IMR-90 (cell line): Measurements from ENCODE around the gene SNAP91. TPM values are rescaled to one million over a fixed set of nuclear protein-coding genes. Genes with fewer than 3 reads are reported as not detected.

Source experiments
- ATAC-seq: fragments of 200-7000 bp; cut with Tn5 transposase; 2 replicates; pipeline ENCODE4 v1.9.1; 2020; ENCODE audit warnings: low read depth, mild to moderate bottlenecking, moderate library complexity
- BruUV-seq: library from RNA; stranded (reverse); fragments of 400-500 nt; replicated peaks from 2 replicates; lab custom pipeline; 2021; lab: Mats Ljungman, UMichigan
- CTCF ChIA-PET: fragments of 300-600 bp; formaldehyde crosslinking; extraction: SDS; loops from one replicate; lab custom pipeline; 2021; ENCODE audit warnings: antibody characterized with exemption; lab: Yijun Ruan, JAX
- POLR2A ChIA-PET: fragments of 300-600 bp; sonication (Branson Sonifier 250); formaldehyde crosslinking; loops from one replicate; lab custom pipeline; 2022; ENCODE audit warnings: antibody characterized with exemption; ENCODE audit not compliant: unreplicated experiment; lab: Charles Lee
- DNase-seq: peaks from one replicate; pipeline ENCODE4 v3.0.0; 2013
- H2AFZ ChIP-seq: replicated peaks from 2 replicates; pipeline ENCODE3; 2013; ENCODE audit warnings: low read length, mild to moderate bottlenecking; ENCODE audit not compliant: poor library complexity
- H2AK5ac ChIP-seq: 2 replicates; pipeline ENCODE4 v1.6.1; 2013; ENCODE audit warnings: low read depth, low read length, inconsistent platforms
- H2AK9ac ChIP-seq: replicated peaks from 2 replicates; pipeline ENCODE3; 2013; ENCODE audit warnings: mild to moderate bottlenecking, low read depth, low read length, moderate library complexity; ENCODE audit not compliant: poor library complexity
- H2BK120ac ChIP-seq: 2 replicates; pipeline ENCODE4 v1.6.1; 2013; ENCODE audit warnings: low read depth, low read length, inconsistent platforms
- H2BK15ac ChIP-seq: 3 replicates; pipeline ENCODE4 v1.6.1; 2013; ENCODE audit warnings: low read depth, low read length, inconsistent platforms
- H2BK20ac ChIP-seq: 2 replicates; pipeline ENCODE4 v1.6.1; 2013; ENCODE audit warnings: low read depth, mild to moderate bottlenecking, inconsistent platforms, low read length, moderate library complexity
- H2BK5ac ChIP-seq: 2 replicates; pipeline ENCODE4 v1.6.1; 2013; ENCODE audit warnings: mild to moderate bottlenecking, low read depth, low read length, inconsistent platforms; ENCODE audit not compliant: poor library complexity, severe bottlenecking
- H3K14ac ChIP-seq: replicated peaks from 2 replicates; pipeline ENCODE4 v1.6.1; 2013; ENCODE audit warnings: low read depth, low read length, inconsistent platforms
- H3K18ac ChIP-seq: 2 replicates; pipeline ENCODE4 v1.6.1; 2013; ENCODE audit warnings: low read depth, low read length, control low read depth
- H3K23ac ChIP-seq: 2 replicates; pipeline ENCODE4 v1.6.1; 2013; ENCODE audit warnings: low read depth, low read length, inconsistent platforms
- H3K27ac ChIP-seq: 2 replicates; pipeline ENCODE4 v1.5.1; 2013; ENCODE audit warnings: mild to moderate bottlenecking, control low read depth, low read length; ENCODE audit not compliant: insufficient read depth
- H3K27me3 ChIP-seq: 2 replicates; pipeline ENCODE4 v1.6.1; 2013; ENCODE audit warnings: low read length; ENCODE audit not compliant: control insufficient read depth, insufficient read depth
- H3K36me3 ChIP-seq: 2 replicates; pipeline ENCODE4 v1.6.1; 2013; ENCODE audit warnings: low read length, mixed read lengths; ENCODE audit not compliant: control insufficient read depth, insufficient read depth
- H3K4ac ChIP-seq: 2 replicates; pipeline ENCODE4 v1.6.1; 2013; ENCODE audit warnings: low read depth, low read length, inconsistent platforms
- H3K4me1 ChIP-seq: 2 replicates; pipeline ENCODE4 v1.6.1; 2013; ENCODE audit warnings: low read length, mixed read lengths; ENCODE audit not compliant: control insufficient read depth, insufficient read depth
- H3K4me2 ChIP-seq: 2 replicates; pipeline ENCODE4 v1.6.1; 2013; ENCODE audit warnings: low read depth, mild to moderate bottlenecking, control low read depth, low read length, moderate library complexity
- H3K4me3 ChIP-seq: 2 replicates; pipeline ENCODE4 v1.5.1; 2013; ENCODE audit warnings: low read depth, mild to moderate bottlenecking, control low read depth, low read length, moderate library complexity; ENCODE audit not compliant: insufficient read depth
- H3K56ac ChIP-seq: 2 replicates; pipeline ENCODE4 v1.6.1; 2013; ENCODE audit warnings: low read length, inconsistent platforms; ENCODE audit not compliant: insufficient read depth; ENCODE audit errors: extremely low read depth
- H3K79me1 ChIP-seq, 2 experiments: 2 replicates each; pipeline ENCODE4 v1.6.1; 2013; ENCODE audit warnings: low read length in 2 of 2, inconsistent platforms in 1 of 2, low read depth in 1 of 2
- H3K9ac ChIP-seq: 2 replicates; pipeline ENCODE4 v1.6.1; 2013; ENCODE audit warnings: low read depth, low read length, control low read depth
- H3K9me1 ChIP-seq: 2 replicates; pipeline ENCODE4 v1.6.1; 2013; ENCODE audit warnings: low read length, inconsistent platforms; ENCODE audit not compliant: insufficient read depth
- H3K9me3 ChIP-seq: 2 replicates; pipeline ENCODE4 v1.6.1; 2013; ENCODE audit warnings: low read length; ENCODE audit not compliant: control insufficient read depth, insufficient read depth
- H4K20me1 ChIP-seq: 2 replicates; pipeline ENCODE4 v1.6.1; 2013; ENCODE audit warnings: low read length, inconsistent platforms; ENCODE audit not compliant: insufficient read depth
- H4K5ac ChIP-seq: 2 replicates; pipeline ENCODE4 v1.6.1; 2013; ENCODE audit warnings: mild to moderate bottlenecking, low read depth, low read length, control low read depth
- H4K8ac ChIP-seq, 2 experiments: 2 replicates each; pipeline ENCODE4 v1.6.1; 2013; ENCODE audit warnings: low read depth in 2 of 2, low read length in 2 of 2, control low read depth in 1 of 2, inconsistent platforms in 1 of 2
- H4K91ac ChIP-seq: 2 replicates; pipeline ENCODE4 v1.6.1; 2013; ENCODE audit warnings: low read depth, low read length, inconsistent platforms; ENCODE audit not compliant: insufficient read depth
- CEBPB ChIP-seq: IDR thresholded peaks from 2 replicates; pipeline ENCODE4 v1.6.1; 2012; ENCODE audit warnings: low read depth, low read length, improper control_type of control experiment
- CHD1 ChIP-seq: IDR thresholded peaks from 2 replicates; pipeline ENCODE4 v1.6.1; 2012; ENCODE audit warnings: low read depth, low read length, improper control_type of control experiment
- FOS ChIP-seq: fragments of 150-350 bp; IDR thresholded peaks from 2 replicates; pipeline ENCODE4 v1.6.1; 2016; ENCODE audit warnings: low read depth, low read length
- MAZ ChIP-seq: IDR thresholded peaks from 2 replicates; pipeline ENCODE4 v1.6.1; 2012; ENCODE audit warnings: low read depth, mild to moderate bottlenecking, low read length, improper control_type of control experiment, moderate library complexity, borderline replicate concordance
- MXI1 ChIP-seq: IDR thresholded peaks from 2 replicates; pipeline ENCODE4 v1.6.1; 2012; ENCODE audit warnings: low read depth, mild to moderate bottlenecking, low read length, moderate library complexity, borderline replicate concordance
- NFE2L2 ChIP-seq: fragments of 150-350 bp; IDR thresholded peaks from 2 replicates; pipeline ENCODE4 v1.6.1; 2016; ENCODE audit warnings: low read depth, mild to moderate bottlenecking, low read length
- RCOR1 ChIP-seq: IDR thresholded peaks from 2 replicates; pipeline ENCODE4 v1.6.1; 2012; ENCODE audit warnings: mild to moderate bottlenecking, low read length, improper control_type of control experiment; ENCODE audit not compliant: insufficient replicate concordance
- SMC3 ChIP-seq: fragments of 150-350 bp; IDR thresholded peaks from 2 replicates; pipeline ENCODE4 v1.6.1; 2016; ENCODE audit warnings: low read depth, mild to moderate bottlenecking, antibody characterized with exemption, low read length, moderate library complexity
- USF2 ChIP-seq: fragments of 150-350 bp; IDR thresholded peaks from 2 replicates; pipeline ENCODE4 v1.6.1; 2017; ENCODE audit warnings: mild to moderate bottlenecking, antibody characterized with exemption, low read length, low read depth
- WGBS, 2 experiments: methylation state at CpG; one replicate each; pipeline versions ENCODE4 v1.1.5 to v1.1.7; 2013; ENCODE audit warnings: missing lambda C conversion rate in 2 of 2; ENCODE audit not compliant: insufficient read length in 1 of 2; ENCODE audit errors: extremely low coverage in 2 of 2; 5-methylcytosine and 5-hydroxymethylcytosine counted together
- dilution Hi-C: fragments of 300-500 bp; cut with HindIII; formaldehyde crosslinking; loops from one replicate; pipeline ENCODE4 v1.14.3; 2018; ENCODE audit warnings: low sequenced_read_pairs; ENCODE audit not compliant: unreplicated experiment
- in situ Hi-C: fragments of 300-500 bp; cut with MboI; formaldehyde crosslinking; loops from 3 replicates; pipeline ENCODE4 v1.14.3; 2019; ENCODE audit warnings: low sequenced_read_pairs, inconsistent platforms, mixed read lengths
- intact Hi-C: fragments of 100-400 bp; cut with micrococcal nuclease; formaldehyde crosslinking; loops from 2 replicates; pipeline ENCODE4 v1.10.0; 2022
- polyA plus RNA-seq, 3 experiments: library from polyadenylated mRNA; depleted of rRNA; stranded (reverse); fragments of >200 nt; gene quantifications; 2 replicates each; pipeline ENCODE4 v1.2.3, GENCODE V29; 2012; ENCODE audit warnings: low replicate concordance in 1 of 3
- total RNA-seq: library from RNA; depleted of rRNA; stranded (reverse); fragments of >200 nt; gene quantifications from 2 replicates; pipeline ENCODE4 v1.2.3, GENCODE V29; 2012
- TF ChIP-seq, protein P1 (sequence below): conservative IDR thresholded peaks from 2 replicates; pipeline ENCODE4 v1.5.1; 2012; ENCODE audit warnings: mild to moderate bottlenecking, low read depth, low read length, improper control_type of control experiment
- TF ChIP-seq, protein P2 (sequence below): fragments of 150-350 bp; IDR thresholded peaks from 2 replicates; pipeline ENCODE4 v1.6.1; 2016; ENCODE audit warnings: low read depth, mild to moderate bottlenecking, low read length, moderate library complexity, borderline replicate concordance

The SNAP91 gene
- total and polyA plus RNA-seq, 2 of the 4 experiments (the other 2 are of a cell fraction): not detected

DNA sequence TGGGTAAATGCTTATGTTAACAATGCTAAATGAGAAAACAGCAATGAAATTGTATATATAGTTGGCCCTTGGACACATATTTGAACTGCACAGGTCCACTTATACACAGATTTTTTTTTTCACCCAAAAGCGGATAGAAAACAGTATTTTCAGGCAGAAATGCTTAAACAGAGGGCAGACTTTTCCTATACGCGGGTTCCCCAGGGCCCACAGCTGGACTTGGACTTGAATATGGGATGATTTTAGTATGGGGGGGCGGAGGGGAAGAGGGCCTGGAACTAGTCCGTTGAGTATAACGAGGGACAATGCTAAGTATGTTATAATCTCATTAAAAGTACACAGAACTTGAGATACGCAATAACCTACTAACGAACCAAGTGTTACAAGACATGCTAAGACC, 197.6 kb downstream of the SNAP91 start (continued):
- TF ChIP-seq USF2 (no peak), MAZ (no peak)

- no peaks in the 10 kb centered on the region; the same call in 1 of the 2 replicates for H3K4me1 ChIP-seq
- no peak overlapping the region for H2AK5ac ChIP-seq
- no peak overlapping the region for H3K56ac ChIP-seq
- CTCF ChIA-PET: interaction anchor here (0.6 to 7.0 kb wide), 5 partner anchors 94 to 767 kb away, joined by 4 to 74 read pairs (median 10); partner anchors contain the start of genes DOP1A and UBE3D
- no peak overlapping the region for H3K4me3 ChIP-seq
- no peak overlapping the region for H3K4me2 ChIP-seq
- H3K79me1 ChIP-seq: no peaks in the 10 kb centered on the region
- no peaks in the 10 kb centered on the region for H3K9me3 ChIP-seq
- H2BK15ac ChIP-seq: no peak overlapping the region
- H4K20me1 ChIP-seq: no peaks in the 10 kb centered on the region
- no peak overlapping the region for H2BK20ac ChIP-seq
- H3K14ac ChIP-seq: no peak overlapping the region
- no CpG with 5 or more reads among the region's 3 CpGs for WGBS, 2 experiments
- H4K91ac ChIP-seq: no peak overlapping the region
- H2AFZ ChIP-seq: no peak overlapping the region
- in situ Hi-C loops: loop anchor here (25.0 kb wide), 1 partner anchor 1248 kb away; no protein-coding TSS in a partner anchor
- ATAC-seq (no peak), DNase-seq (no peak)
- intact Hi-C loops: loop anchor here (1.0 to 10.0 kb wide), 4 partner anchors 78 to 1258 kb away; partner anchors contain the start of genes ME1 and TPBG
- H3K9me1 ChIP-seq: no peaks in the 10 kb centered on the region
- no peak overlapping the region for H2AK9ac ChIP-seq
- POLR2A ChIA-PET: no interaction called here
- no TSS peak for BruUV-seq
- H3K18ac ChIP-seq: no peak overlapping the region
- H3K23ac ChIP-seq: no peak overlapping the region
- no peak overlapping the region for H3K9ac ChIP-seq
- no peak overlapping the region for H3K4ac ChIP-seq
- H2BK120ac ChIP-seq: no peak overlapping the region
- no peak overlapping the region for H2BK5ac ChIP-seq
- H4K8ac ChIP-seq: no peak overlapping the region
- dilution Hi-C loops: loop anchor here (25.0 kb wide), 2 partner anchors 298 to 448 kb away; partner anchors contain the start of genes DOP1A and UBE3D
- no peaks in the 10 kb centered on the region for H3K27me3 ChIP-seq
- H3K27ac ChIP-seq: no peak overlapping the region
- no peaks in the 10 kb centered on the region for H3K36me3 ChIP-seq
- H4K5ac ChIP-seq: no peak overlapping the region
- TF ChIP-seq CHD1 (no peak), USF2 (no peak), RCOR1 (no peak), FOS (no peak), SMC3 (no peak), NFE2L2 (no peak), CEBPB (no peak), MAZ (no peak), MXI1 (no peak)
- TF ChIP-seq, protein P1, sequence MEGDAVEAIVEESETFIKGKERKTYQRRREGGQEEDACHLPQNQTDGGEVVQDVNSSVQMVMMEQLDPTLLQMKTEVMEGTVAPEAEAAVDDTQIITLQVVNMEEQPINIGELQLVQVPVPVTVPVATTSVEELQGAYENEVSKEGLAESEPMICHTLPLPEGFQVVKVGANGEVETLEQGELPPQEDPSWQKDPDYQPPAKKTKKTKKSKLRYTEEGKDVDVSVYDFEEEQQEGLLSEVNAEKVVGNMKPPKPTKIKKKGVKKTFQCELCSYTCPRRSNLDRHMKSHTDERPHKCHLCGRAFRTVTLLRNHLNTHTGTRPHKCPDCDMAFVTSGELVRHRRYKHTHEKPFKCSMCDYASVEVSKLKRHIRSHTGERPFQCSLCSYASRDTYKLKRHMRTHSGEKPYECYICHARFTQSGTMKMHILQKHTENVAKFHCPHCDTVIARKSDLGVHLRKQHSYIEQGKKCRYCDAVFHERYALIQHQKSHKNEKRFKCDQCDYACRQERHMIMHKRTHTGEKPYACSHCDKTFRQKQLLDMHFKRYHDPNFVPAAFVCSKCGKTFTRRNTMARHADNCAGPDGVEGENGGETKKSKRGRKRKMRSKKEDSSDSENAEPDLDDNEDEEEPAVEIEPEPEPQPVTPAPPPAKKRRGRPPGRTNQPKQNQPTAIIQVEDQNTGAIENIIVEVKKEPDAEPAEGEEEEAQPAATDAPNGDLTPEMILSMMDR: no peak
- TF ChIP-seq, protein P2, sequence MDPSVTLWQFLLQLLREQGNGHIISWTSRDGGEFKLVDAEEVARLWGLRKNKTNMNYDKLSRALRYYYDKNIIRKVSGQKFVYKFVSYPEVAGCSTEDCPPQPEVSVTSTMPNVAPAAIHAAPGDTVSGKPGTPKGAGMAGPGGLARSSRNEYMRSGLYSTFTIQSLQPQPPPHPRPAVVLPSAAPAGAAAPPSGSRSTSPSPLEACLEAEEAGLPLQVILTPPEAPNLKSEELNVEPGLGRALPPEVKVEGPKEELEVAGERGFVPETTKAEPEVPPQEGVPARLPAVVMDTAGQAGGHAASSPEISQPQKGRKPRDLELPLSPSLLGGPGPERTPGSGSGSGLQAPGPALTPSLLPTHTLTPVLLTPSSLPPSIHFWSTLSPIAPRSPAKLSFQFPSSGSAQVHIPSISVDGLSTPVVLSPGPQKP: no peak
These were observed 198.1 kb downstream of the SNAP91 start for GRCh38 chr6:83510791-83511190.
